Neural progenitor cell (in vitro differentiated cells): ENCODE results near the gene RCE1.

ENCODE experiments used
- CTCF ChIP-seq: fragments of 200-600 bp; sonication (generic); IDR thresholded peaks from 2 replicates; pipeline ENCODE4 v1.5.1; 2017; ENCODE audit warnings: antibody characterized with exemption, mild to moderate bottlenecking
- EZH2 ChIP-seq: fragments of 200-600 bp; sonication (generic); IDR thresholded peaks from 2 replicates; pipeline ENCODE4 v1.6.1; 2017; ENCODE audit warnings: antibody characterized with exemption, mild to moderate bottlenecking, moderate library complexity
- EZH2phosphoT487 ChIP-seq: fragments of 200-600 bp; sonication (generic); IDR thresholded peaks from 2 replicates; pipeline ENCODE4 v1.6.1; 2017; ENCODE audit warnings: antibody characterized with exemption

- TF ChIP-seq CTCF = no peak
- no peak for TF ChIP-seq EZH2phosphoT487
- TF ChIP-seq EZH2 = no peak
Measured at GRCh38 chr11:66846671-66847091, 3.4 kb downstream of the RCE1 start.
